GM21619 (cell line): Measurements from ENCODE around the gene PRELID1.

Experiments
- ATAC-seq: cut with Tn5 transposase; IDR thresholded peaks from one replicate; pipeline ENCODE4 v1.9.1; 2021; ENCODE audit not compliant: unreplicated experiment

Gene PRELID1

DNA sequence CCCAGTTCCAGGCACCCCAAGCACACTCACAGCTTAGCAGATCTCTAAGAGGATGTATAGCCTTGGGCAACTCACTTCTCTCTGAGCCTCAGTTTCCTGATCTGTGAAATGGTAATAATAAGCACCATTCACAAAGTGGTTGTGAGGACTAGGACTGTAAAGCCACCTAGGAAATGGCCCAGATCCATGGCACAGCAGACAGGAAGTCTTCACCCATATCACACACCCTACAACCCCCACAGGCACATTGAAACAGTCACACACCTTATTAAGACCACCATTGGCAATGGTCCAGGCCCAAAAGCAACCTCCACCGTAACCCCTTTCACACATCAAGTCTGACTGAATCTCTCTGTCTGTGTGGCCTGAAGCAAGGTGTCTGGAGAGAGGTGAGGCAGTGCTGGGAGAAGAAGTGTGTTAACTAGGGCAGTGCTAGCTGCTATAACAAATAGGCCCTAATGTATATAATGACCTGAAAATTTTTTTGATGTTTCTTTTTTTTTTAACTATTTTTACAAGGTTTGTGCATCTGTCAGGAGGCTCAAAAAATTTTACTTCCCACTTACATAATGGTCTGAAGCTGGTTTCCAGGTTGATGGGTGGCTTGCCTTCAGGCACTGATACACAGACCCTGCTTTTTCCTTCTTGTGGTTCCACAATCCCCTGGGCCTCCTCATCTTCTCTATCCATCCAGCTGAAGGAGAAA, 51.7 kb downstream of the PRELID1 start:
- no peak for ATAC-seq

DNA sequence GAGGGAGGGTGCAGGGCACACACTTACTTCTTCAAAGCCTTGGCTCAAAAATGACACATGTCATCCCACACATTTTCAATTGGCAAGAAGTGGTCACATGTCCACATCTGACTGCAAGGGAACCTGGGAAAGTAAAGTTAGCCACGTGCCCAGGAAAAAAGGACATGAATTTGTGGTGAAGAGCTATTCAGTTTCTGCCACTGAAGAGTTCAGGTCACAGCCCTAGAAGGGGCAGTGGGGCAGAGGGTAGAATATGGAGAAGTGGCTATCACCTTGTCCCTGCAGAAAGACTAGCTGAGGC, 52.2 kb downstream of the PRELID1 start:
- no peak for ATAC-seq
